GM21360 (cell line): ENCODE data around the gene SLC22A12.

ENCODE experiments used
- ATAC-seq: cut with Tn5 transposase; IDR thresholded peaks from one replicate; pipeline ENCODE4 v1.9.1; 2021; ENCODE audit warnings: mild to moderate bottlenecking, moderate library complexity; ENCODE audit not compliant: unreplicated experiment

SLC22A12 gene

GRCh38 chr11:64642871-64643255 lies 51.8 kb downstream of the SLC22A12 start:
- no peak for ATAC-seq

GRCh38 chr11:64643256-64643881 lies 52.3 kb downstream of the SLC22A12 start:
- ATAC-seq = no peak

GRCh38 chr11:64643920-64644646 lies 53.1 kb downstream of the SLC22A12 start:
- ATAC-seq = no peak

- no peak for ATAC-seq
Measured at GRCh38 chr11:64644647-64645275, 53.7 kb downstream of the SLC22A12 start.

GRCh38 chr11:64647019-64647779 lies 56.2 kb downstream of the SLC22A12 start:
- no peak for ATAC-seq

GRCh38 chr11:64648551-64648950 lies 57.5 kb downstream of the SLC22A12 start:
- no peak for ATAC-seq

- ATAC-seq = no peak
Measured at GRCh38 chr11:64649291-64649697, 58.3 kb downstream of the SLC22A12 start.

- no peak for ATAC-seq
Measured at GRCh38 chr11:64650923-64651523, 60.0 kb downstream of the SLC22A12 start.
